Forelimb muscle (tissue), 1 donor: ENCODE data around the gene RAMP2. TPM values are rescaled to one million over a fixed set of nuclear protein-coding genes. Genes with fewer than 3 reads are reported as not detected.

ENCODE experiments used
- DNase-seq: peaks from one replicate; pipeline ENCODE4 v3.0.0-alpha.2; 2013; ENCODE audit warnings: low read depth
- polyA plus RNA-seq: library from polyadenylated mRNA; unstranded; fragments of 120-200 nt; gene quantifications from one replicate; pipeline ENCODE4 v1.2.1, GENCODE V29; 2013; ENCODE audit not compliant: insufficient read length

Gene RAMP2
- polyA plus RNA-seq, 1 donor, result 64.1 TPM

DNA sequence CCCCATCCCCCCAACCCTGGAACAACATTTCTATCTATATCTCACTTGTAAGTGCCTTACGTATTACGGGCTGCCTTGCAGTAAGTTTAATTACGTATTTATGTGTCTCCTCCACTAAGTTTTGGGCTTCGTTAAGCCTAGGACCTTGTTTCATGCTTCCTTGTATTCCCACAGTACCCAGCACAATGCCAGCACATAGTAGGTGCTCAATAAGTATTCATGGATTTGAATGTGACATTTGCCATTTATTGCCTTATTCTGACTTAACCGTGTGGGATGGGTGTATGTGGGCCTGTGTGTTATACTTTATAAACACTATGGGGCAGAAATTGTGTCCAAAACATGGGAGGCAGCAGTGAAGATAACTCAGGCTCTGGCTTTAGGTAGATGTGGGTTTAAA, 31.5 kb downstream of the RAMP2 start:
- no peak for DNase-seq

DNA sequence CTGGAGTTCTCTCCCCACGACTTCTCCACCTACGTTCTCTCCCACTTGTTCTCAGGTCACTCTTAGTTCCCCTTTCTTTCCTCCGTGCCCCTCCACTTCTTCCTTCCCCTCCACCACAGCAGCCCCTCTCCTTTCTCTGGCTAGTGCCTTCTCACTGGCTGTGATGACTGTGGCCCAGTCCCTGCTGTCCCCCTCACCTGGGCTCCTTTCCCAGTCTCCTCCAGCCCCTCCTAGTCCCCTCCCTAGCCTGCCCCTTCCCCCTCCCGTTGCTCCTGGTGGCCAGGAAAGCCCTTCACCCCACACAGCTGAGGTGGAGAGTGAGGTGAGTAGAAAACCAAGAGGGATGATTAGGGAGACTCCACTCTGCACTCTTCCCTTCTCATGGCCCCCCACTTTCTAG, 34.0 kb downstream of the RAMP2 start:
- DNase-seq, result no peak

DNA sequence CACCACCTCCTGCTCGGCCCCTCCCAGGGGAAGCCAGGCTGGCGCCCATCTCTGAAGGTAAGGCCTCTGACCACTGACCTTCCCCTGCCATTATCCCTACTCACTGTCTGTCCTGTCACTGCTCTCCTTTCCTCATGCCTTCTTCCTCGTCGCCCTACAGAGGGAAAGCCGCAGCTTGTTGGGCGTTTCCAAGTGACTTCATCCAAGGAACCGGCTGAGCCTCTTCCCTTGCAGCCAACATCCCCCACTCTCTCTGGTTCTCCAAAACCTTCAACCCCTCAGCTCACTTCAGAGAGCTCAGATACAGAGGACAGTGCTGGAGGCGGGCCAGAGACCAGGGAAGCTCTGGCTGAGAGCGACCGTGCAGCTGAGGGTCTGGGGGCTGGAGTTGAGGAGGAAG, 34.4 kb downstream of the RAMP2 start:
- DNase-seq, result no peak

DNA sequence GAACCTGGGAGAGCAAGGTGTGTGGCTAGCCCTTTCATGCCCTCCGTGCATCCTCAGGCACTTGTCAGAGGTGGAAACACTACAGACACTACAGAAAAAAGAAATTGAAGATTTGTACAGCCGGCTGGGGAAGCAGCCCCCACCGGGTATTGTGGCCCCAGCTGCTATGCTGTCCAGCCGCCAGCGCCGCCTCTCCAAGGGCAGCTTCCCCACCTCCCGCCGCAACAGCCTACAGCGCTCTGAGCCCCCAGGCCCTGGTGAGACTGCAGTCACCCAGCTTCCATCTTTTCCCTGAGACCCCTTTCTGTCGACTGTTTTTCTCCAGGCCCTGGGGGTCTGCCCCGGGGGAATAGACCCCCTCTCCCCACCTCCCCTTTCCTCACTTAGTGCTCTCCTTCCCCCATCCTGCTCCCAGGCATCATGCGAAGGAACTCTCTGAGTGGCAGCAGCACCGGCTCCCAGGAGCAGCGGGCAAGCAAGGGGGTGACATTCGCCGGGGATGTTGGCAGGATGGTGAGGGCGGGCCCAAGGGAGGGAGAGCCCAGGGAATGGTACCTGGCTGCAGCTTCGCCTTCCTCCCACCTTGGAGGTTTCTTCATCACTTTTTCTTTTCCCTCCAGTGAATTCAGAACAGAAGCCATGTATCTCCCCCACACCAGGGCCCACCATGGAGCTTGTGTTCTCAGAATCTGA, 35.2 kb downstream of the RAMP2 start:
- DNase-seq, result no peak

DNA sequence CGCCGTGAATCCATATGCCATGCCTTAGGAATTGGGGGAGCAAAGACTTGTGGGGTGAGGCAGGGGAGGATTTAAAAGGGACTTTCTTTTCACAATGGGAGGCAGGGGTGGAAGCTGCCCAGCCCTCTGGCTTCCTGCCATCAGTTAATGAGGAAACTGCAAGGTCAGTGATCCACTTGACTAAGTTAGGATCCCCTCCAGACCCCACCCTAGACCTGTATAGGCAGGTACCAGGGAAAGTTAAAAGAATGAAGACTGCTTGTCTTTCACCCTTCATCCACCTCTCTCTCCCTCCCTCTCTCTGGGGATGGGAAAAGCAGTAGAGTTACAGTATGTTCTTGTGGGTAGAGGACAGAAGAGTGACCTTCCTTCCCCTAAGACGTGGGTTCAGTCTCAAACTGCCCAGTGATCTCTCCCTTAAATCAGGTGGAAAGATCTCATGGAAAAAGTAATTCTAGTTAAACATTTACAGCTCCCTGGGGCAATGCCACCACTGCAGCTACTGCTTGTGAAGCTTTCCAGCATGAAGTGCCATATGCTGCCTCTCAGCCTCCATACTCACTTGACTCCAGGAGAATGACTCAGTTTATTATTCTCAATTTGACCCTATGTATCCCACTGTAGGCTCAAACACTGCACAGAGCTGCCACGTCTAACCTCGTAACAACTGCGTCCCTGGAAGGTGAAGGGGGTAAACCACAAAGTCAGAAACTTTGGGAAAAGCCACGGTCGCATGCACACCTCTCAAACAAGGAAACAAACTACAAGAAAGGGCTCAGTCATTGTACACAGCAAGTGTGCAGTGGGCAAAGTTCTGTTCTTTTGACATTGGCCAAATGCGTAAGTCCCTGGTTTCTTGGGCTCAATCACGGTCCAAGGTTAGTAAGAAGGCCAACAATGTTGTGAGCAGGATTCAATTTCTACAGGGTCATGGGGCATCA, 36.3 kb downstream of the RAMP2 start:
- DNase-seq, result no peak

DNA sequence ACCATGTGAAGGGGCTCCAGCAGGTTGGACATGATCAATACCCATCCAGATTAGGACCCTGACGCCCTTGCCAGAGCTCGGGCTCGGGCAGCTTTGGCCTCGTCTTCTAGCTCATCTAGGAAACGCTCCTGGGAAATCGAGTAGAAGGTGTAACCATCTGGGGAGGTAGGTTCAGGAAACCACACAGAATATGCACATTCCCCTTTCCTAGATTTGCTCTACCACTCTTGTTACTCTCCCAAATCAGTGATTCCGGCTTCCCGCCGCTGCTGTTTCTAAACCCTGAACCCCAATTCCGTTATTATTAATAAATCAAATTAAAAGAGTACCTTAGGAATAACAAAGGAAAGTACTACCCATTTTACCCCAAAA, 37.0 kb downstream of the RAMP2 start:
- DNase-seq, result no peak

DNA sequence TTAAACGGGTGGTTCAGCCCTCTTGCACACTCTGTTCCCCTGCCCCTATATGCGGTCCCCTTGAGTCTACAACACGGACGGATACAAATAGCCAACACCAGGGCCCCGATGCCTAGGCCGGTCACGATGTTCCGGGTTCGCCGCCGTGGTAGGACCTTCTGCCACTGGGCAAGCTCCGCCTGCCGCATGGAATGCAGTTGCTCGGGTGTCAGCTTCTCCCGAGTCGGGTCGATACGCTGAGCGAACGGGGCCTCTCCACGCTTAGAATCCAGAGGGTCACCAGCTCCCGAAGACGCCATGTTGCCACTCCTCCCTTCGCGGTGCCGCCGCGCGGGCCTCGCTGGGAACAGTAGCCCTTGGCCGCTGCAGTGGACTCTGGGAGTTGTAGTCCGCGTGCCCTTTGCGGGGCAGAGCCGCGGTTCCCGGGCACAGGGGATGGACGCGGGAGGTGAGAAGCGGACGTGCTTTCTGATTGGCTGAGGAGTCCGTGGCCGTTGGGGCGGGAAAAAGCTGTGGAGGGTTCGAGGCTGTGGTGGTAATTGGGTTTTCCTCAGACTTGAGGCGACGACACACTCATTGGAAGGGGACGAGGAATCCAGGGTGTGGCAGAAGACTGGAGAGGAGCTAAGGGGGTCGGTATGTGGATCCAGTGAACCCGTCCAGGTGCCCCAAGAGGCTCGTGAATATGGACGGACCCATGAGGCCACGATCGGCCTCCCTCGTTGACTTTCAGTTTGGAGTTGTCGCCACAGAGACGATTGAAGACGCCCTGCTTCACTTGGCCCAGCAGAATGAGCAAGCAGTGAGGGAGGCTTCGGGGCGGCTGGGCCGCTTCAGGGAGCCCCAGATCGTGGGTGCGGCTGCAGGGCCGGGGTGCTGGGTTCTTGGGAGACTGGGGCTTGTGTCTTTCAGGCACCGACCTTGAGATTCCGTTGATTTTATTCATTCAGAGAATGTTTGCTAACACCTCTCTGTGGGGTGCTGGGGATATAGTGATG, 37.7 kb downstream of the RAMP2 start, which contains the start of the genes CNTD1 and COA3:
CNTD1 (plus strand) TSS at position 479 of the 998 bp plus-strand sequence; CDS start at position 686, 207 bp downstream.
COA3 (minus strand) TSS at position 322 of the 998 bp plus-strand sequence; CDS start at position 299, 23 bp downstream.
- peak; percentile 49 for DNase-seq

DNA sequence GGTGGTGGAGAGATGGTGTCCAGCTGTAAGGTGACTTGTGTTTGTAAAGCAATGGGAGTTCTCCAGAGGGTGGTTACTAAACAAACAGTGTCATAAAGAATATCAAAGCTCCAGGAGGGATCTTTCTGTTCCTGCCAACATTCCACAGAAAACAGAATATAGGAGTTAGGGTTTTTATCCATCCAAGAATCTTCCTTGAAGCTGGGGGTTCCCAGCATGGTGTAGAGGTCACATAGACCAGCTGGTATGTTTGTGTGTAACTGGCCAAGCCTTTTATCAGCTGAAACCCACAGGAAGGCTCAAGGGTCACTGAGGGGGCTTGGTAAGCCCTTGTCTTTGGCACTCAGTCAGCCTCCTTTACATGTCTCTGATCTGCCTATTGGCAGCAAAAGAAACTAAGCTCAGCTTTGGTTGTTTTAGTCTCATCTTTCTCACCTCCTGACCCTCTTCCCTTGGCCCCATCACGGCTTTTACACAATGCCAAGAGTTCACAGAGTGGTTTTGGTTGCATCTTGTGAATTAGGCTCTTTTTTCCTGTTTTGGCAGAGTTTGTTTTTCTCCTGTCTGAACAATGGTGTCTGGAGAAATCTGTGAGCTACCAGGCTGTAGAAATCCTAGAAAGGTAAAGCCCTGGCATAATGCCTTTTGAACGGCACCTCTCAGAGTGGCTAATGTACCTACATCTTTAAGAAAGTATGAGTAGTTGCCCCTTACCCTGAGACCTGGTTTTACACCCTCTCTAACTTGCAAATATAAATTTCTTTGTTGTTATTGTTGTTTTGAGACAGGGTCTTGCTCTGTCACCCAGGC, 42.3 kb downstream of the RAMP2 start:
- no peak for DNase-seq

DNA sequence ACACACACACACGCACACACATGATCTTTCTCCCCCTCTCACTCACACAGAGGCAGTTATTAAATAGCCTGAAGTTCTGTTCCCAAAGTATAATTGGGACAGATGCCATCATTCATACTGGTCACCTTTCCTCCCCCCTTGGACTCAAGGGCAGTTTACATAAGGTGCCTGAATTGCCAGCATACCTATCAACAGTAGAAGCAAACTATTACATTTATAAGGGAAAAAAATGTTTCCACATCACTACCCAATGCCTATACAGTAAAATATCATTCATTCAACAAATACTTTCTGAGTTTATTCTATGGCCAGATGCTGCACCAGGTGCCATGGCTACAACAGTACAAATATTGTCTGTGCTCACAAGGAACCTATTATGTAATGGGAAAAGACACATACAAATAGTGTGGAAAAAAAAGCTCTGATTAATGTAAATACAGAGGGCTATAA, 43.9 kb downstream of the RAMP2 start:
- DNase-seq, result no peak

DNA sequence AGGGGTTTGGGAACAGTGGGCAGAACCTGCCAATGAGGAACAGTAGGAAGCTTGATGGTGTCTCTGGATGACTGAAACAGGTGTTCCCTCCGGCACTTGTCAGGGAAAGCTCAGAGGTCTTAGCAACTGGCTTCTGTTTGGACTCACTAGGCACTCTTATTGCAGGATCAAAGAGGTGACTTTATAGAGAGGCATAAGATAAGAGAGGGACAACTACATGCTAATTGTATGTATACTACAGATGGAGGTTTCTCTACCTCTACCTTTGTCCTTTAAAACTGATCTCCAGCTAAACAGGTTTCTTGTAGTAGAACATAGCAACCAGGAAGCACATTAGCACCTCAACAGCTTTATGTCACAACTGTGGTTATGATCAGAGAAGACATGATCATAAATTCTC, 45.2 kb downstream of the RAMP2 start:
- DNase-seq, result no peak

DNA sequence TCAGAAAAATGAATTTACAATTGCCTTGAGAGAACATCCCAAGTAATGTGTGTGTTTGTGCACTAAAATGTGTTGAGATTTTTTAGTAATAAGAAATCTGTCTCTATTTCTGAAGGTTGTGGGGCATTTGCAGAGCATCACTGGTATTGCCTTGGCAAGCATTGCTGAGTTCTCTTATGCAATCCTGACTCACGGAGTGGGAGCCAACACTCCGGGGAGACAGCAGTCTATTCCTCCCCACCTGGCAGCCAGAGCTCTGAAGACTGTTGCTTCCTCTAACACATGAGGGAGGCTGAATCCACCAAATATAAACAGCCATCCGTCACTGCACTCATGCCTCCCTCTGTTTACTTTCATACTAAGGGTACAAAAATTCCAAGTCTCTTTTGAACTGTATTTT, 48.2 kb downstream of the RAMP2 start:
- no peak for DNase-seq

Other genes with a start within 250 kb of the RAMP2 start
- gene NAGLU, start 225.0 kb upstream of the RAMP2 start, polyA plus RNA-seq, result 18.7 TPM
- 2.9 TPM for gene HSD17B1, start 208.3 kb upstream of the RAMP2 start, polyA plus RNA-seq
- 23.1 TPM for gene COASY, start 199.1 kb upstream of the RAMP2 start, polyA plus RNA-seq
- gene MLX, start 194.1 kb upstream of the RAMP2 start, polyA plus RNA-seq, result 38.2 TPM
- gene PSMC3IP, start 183.5 kb upstream of the RAMP2 start, polyA plus RNA-seq, result 9.3 TPM
- 34.0 TPM for gene RETREG3, start 151.9 kb upstream of the RAMP2 start, polyA plus RNA-seq
- gene TUBG1, start 151.5 kb upstream of the RAMP2 start, polyA plus RNA-seq, result 33.7 TPM
- gene TUBG2, start 101.9 kb upstream of the RAMP2 start, polyA plus RNA-seq, result 14.7 TPM
- 49.6 TPM for gene PLEKHH3, start 84.2 kb upstream of the RAMP2 start, polyA plus RNA-seq
- gene CCR10, start 79.4 kb upstream of the RAMP2 start, polyA plus RNA-seq, result 1.9 TPM
- gene CNTNAP1, start 78.7 kb upstream of the RAMP2 start, polyA plus RNA-seq, result 9.4 TPM
- gene EZH1, start 16.2 kb upstream of the RAMP2 start, polyA plus RNA-seq, result 22.6 TPM
- gene VPS25, start 12.2 kb downstream of the RAMP2 start, polyA plus RNA-seq, result 27.7 TPM
- 0.43 TPM for gene WNK4, start 19.4 kb downstream of the RAMP2 start, polyA plus RNA-seq
- 50.6 TPM for gene COA3, start 37.5 kb downstream of the RAMP2 start, polyA plus RNA-seq
- 0.70 TPM for gene CNTD1, start 37.6 kb downstream of the RAMP2 start, polyA plus RNA-seq
- 41.7 TPM for gene BECN1, start 63.1 kb downstream of the RAMP2 start, polyA plus RNA-seq
- gene PSME3, start 72.2 kb downstream of the RAMP2 start, polyA plus RNA-seq, result 45.7 TPM
- 1.0 TPM for gene AOC2, start 83.4 kb downstream of the RAMP2 start, polyA plus RNA-seq
- gene AOC3, start 90.0 kb downstream of the RAMP2 start, polyA plus RNA-seq, result 13.3 TPM
- gene G6PC1, start 139.6 kb downstream of the RAMP2 start, polyA plus RNA-seq, result not detected
- gene AARSD1, start 203.2 kb downstream of the RAMP2 start, polyA plus RNA-seq, result 61.8 TPM
- gene PTGES3L, start 218.9 kb downstream of the RAMP2 start, polyA plus RNA-seq, result 88.8 TPM
- gene RUNDC1, start 219.3 kb downstream of the RAMP2 start, polyA plus RNA-seq, result 8.1 TPM
- gene RPL27, start 237.2 kb downstream of the RAMP2 start, polyA plus RNA-seq, result 2,614 TPM
- 3.4 TPM for gene IFI35, start 245.6 kb downstream of the RAMP2 start, polyA plus RNA-seq